ENCODE data around the gene RHBDD2. TPM values are rescaled to one million over a fixed set of nuclear protein-coding genes. Genes with fewer than 3 reads are reported as not detected.

Gene RHBDD2
- total and polyA plus RNA-seq, 10 of the 15 experiments (the other 5 are each of a cell fraction or from before 2014, with no cell fraction given), result 3.9 to 39.8 (median 16.9) TPM

- no TSS peak for BruUV-seq (replicated peaks)
- no peak overlapping the region for H3K9ac ChIP-seq (ENCODE audit: control insufficient read depth, insufficient read depth, low read length)
- in situ Hi-C loops (cut with MboI) (no loop called here), intact Hi-C loops (cut with micrococcal nuclease; ENCODE audit: unreplicated experiment) (no loop called here)
- H3K4me1 ChIP-seq (ENCODE audit: control insufficient read depth, insufficient read depth, low read length), result no peaks in the 10 kb centered on the region
- no peaks in the 10 kb centered on the region for H3K9me3 ChIP-seq (replicated peaks; ENCODE audit: control insufficient read depth, insufficient read depth, low read length)
- ChIA-PET SMC1A (ENCODE audit: uncharacterized antibody, unreplicated experiment) (no interaction called here), POLR2A (no interaction called here), RAD21 (ENCODE audit: unreplicated experiment) (no interaction called here), CTCF (interaction anchor here (1.6 kb wide), 1 partner anchor 124 kb away, joined by 6 read pairs; no protein-coding TSS in a partner anchor)
- FAIRE-seq (no peak), ATAC-seq (no peak), DNase-seq (ENCODE audit: low read depth, low spot score) (no peak)
- no peaks in the 10 kb centered on the region for H4K20me1 ChIP-seq (ENCODE audit: control insufficient read depth, insufficient read depth)
- H3K79me2 ChIP-seq (ENCODE audit: control insufficient read depth, insufficient read depth, low read length), result no peaks in the 10 kb centered on the region
- H3K4me3 ChIP-seq, result no peak overlapping the region
- H3K27me3 ChIP-seq (replicated peaks in 1 of 2; ENCODE audit: control insufficient read depth in 2 of 2, insufficient read depth in 2 of 2, low read length in 1 of 2), result no peaks in the 10 kb centered on the region
- TF ChIP-seq CTCF (IDR thresholded peaks at IDR 0.05 in 2 of 3, conservative IDR thresholded peaks at IDR 0.05 in 1 of 3; ENCODE audit: control insufficient read depth in 2 of 3, extremely low read depth in 1 of 3, insufficient read depth in 1 of 3, low read depth in 3 of 3, low read length in 3 of 3) (no peak), FOXM1 (IDR thresholded peaks at IDR 0.05; ENCODE audit: low read depth, low read length) (no peak), ZNF217 (IDR thresholded peaks at IDR 0.05) (no peak), ZNF274 (IDR thresholded peaks at IDR 0.05; ENCODE audit: insufficient read depth, insufficient read length) (no peak), FOXK2 (IDR thresholded peaks at IDR 0.05) (no peak), WRNIP1 (IDR thresholded peaks at IDR 0.05; ENCODE audit: borderline replicate concordance, low read depth, low read length) (no peak), MTA3 (IDR thresholded peaks at IDR 0.05; ENCODE audit: borderline replicate concordance, low read length) (no peak), FOS (IDR thresholded peaks at IDR 0.05; ENCODE audit: borderline replicate concordance, extremely low read depth, insufficient read length) (no peak), ESRRA (IDR thresholded peaks at IDR 0.05; ENCODE audit: low read length) (no peak), TARDBP (IDR thresholded peaks at IDR 0.05; ENCODE audit: borderline replicate concordance) (no peak), USF2 (IDR thresholded peaks at IDR 0.05; ENCODE audit: borderline replicate concordance, low read depth, low read length) (no peak), ZNF24 (IDR thresholded peaks at IDR 0.05) (no peak), SP1 (IDR thresholded peaks at IDR 0.05; ENCODE audit: low read depth, low read length) (no peak), IKZF1 (conservative IDR thresholded peaks at IDR 0.05) (no peak), LARP7 (IDR thresholded peaks at IDR 0.05) (no peak)
- TF ChIP-seq, protein P1, sequence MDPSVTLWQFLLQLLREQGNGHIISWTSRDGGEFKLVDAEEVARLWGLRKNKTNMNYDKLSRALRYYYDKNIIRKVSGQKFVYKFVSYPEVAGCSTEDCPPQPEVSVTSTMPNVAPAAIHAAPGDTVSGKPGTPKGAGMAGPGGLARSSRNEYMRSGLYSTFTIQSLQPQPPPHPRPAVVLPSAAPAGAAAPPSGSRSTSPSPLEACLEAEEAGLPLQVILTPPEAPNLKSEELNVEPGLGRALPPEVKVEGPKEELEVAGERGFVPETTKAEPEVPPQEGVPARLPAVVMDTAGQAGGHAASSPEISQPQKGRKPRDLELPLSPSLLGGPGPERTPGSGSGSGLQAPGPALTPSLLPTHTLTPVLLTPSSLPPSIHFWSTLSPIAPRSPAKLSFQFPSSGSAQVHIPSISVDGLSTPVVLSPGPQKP (IDR thresholded peaks at IDR 0.05; ENCODE audit: low read depth, low read length), result no peak
- H3K4me2 ChIP-seq (ENCODE audit: control insufficient read depth, insufficient read depth), result no peak overlapping the region
- H2AFZ ChIP-seq (ENCODE audit: control insufficient read depth, low read depth, low read length), result no peak overlapping the region
- no peak overlapping the region for H3K27ac ChIP-seq (ENCODE audit: control insufficient read depth, insufficient read depth)
- 88% methylated on average over 6 of the region's 6 CpGs for WGBS (ENCODE audit: insufficient coverage, insufficient replicate concordance, low lambda C conversion rate, missing lambda C conversion rate)
- no peaks in the 10 kb centered on the region for H3K36me3 ChIP-seq (ENCODE audit: control insufficient read depth in 2 of 2, insufficient read depth in 2 of 2, low read length in 1 of 2)
Observed at GRCh38 chr7:75896803-75897327, 18.0 kb downstream of the RHBDD2 start.

Measured in GM12878 (cell line).